HepG2 (cell line): ENCODE data around the gene RBM19. TPM values are rescaled to one million over a fixed set of nuclear protein-coding genes. Genes with fewer than 3 reads are reported as not detected.
A peak's percentile ranks its signal among the peaks of the same experiment; 100 is the strongest.

Source experiments
- ARHGAP35 ChIP-seq: sonication (generic); formaldehyde crosslinking; IDR thresholded peaks from 2 replicates; pipeline ENCODE4 v1.9.0; 2022; ENCODE audit warnings: mild to moderate bottlenecking, inconsistent platforms, moderate library complexity, missing genetic modification reagents, borderline replicate concordance
- ARNT ChIP-seq: fragments of 450-650 bp; IDR thresholded peaks from 2 replicates; pipeline ENCODE4 v1.6.1; 2017
- GZF1 ChIP-seq: sonication (generic); formaldehyde crosslinking; IDR thresholded peaks from 2 replicates; pipeline ENCODE4 v1.5.1; 2020; ENCODE audit warnings: mild to moderate bottlenecking, missing genetic modification reagents
- HDAC2 ChIP-seq: sonication (generic); formaldehyde crosslinking; IDR thresholded peaks from 2 replicates; pipeline ENCODE4 v1.4.0; 2020; ENCODE audit warnings: missing genetic modification reagents
- MAFK ChIP-seq, 2 experiments: IDR thresholded peaks in 1 of 2; conservative IDR thresholded peaks in 1 of 2; 2 replicates each; pipeline ENCODE4 v1.6.1; 2011; ENCODE audit warnings: improper control_type of control experiment in 2 of 2, low read length in 2 of 2
- NFE2L2 ChIP-seq: fragments of 150-350 bp; IDR thresholded peaks from 2 replicates; pipeline ENCODE4 v1.6.1; 2014; ENCODE audit warnings: low read length
- NKX3-1 ChIP-seq: sonication (generic); formaldehyde crosslinking; IDR thresholded peaks from 2 replicates; pipeline ENCODE4 v1.5.0; 2020; ENCODE audit warnings: missing genetic modification reagents
- SALL1 ChIP-seq: sonication (generic); formaldehyde crosslinking; IDR thresholded peaks from 2 replicates; pipeline ENCODE4 v1.8.0; 2022; ENCODE audit warnings: mild to moderate bottlenecking, missing genetic modification reagents
- SAP130 ChIP-seq: IDR thresholded peaks from 2 replicates; pipeline ENCODE4 v1.6.1; 2016; ENCODE audit warnings: low read depth
- SMC3 ChIP-seq: IDR thresholded peaks from 2 replicates; pipeline ENCODE4 v1.6.1; 2011; ENCODE audit warnings: low read length, improper control_type of control experiment
- SOX5 ChIP-seq: IDR thresholded peaks from 2 replicates; pipeline ENCODE4 v1.6.1; 2016; ENCODE audit warnings: borderline replicate concordance
- TBX2 ChIP-seq: sonication (generic); formaldehyde crosslinking; IDR thresholded peaks from 2 replicates; pipeline ENCODE4 v1.5.0; 2020; ENCODE audit warnings: missing genetic modification reagents, mild to moderate bottlenecking, borderline replicate concordance
- TBX3 ChIP-seq: fragments of 450-650 bp; IDR thresholded peaks from 2 replicates; pipeline ENCODE4 v1.6.1; 2017; ENCODE audit warnings: antibody characterized with exemption, mild to moderate bottlenecking, inconsistent platforms, borderline replicate concordance
- TEAD3 ChIP-seq: optimal IDR thresholded peaks from 2 replicates; pipeline ENCODE3; 2016; ENCODE audit warnings: borderline replicate concordance
- TFAP4 ChIP-seq: sonication (generic); IDR thresholded peaks from 2 replicates; pipeline ENCODE4 v1.6.1; 2016; ENCODE audit warnings: low read depth, borderline replicate concordance
- TFE3 ChIP-seq: IDR thresholded peaks from 2 replicates; pipeline ENCODE4 v1.6.1; 2016
- ZBTB33 ChIP-seq: sonication (generic); formaldehyde crosslinking; IDR thresholded peaks from 2 replicates; pipeline ENCODE4 v1.4.0; 2020; ENCODE audit warnings: missing genetic modification reagents
- ZC3H13 ChIP-seq: sonication (generic); formaldehyde crosslinking; IDR thresholded peaks from 2 replicates; pipeline ENCODE4 v1.8.1; 2023; ENCODE audit warnings: mild to moderate bottlenecking, missing genetic modification reagents, moderate library complexity
- ZMYM2 ChIP-seq: sonication (generic); formaldehyde crosslinking; IDR thresholded peaks from 2 replicates; pipeline ENCODE4 v1.8.0; 2022; ENCODE audit warnings: mild to moderate bottlenecking, missing genetic modification reagents
- ZMYM4 ChIP-seq: sonication (generic); formaldehyde crosslinking; IDR thresholded peaks from 2 replicates; pipeline ENCODE4 v1.8.1; 2023; ENCODE audit warnings: mild to moderate bottlenecking, missing genetic modification reagents
- ZNF230 ChIP-seq: sonication (generic); formaldehyde crosslinking; IDR thresholded peaks from 2 replicates; pipeline ENCODE4 v1.4.0; 2020; ENCODE audit warnings: mild to moderate bottlenecking, missing genetic modification reagents
- ZNF687 ChIP-seq: sonication (generic); formaldehyde crosslinking; IDR thresholded peaks from 2 replicates; pipeline ENCODE4 v1.5.1; 2020; ENCODE audit warnings: mild to moderate bottlenecking, missing genetic modification reagents, moderate library complexity
- ZSCAN25 ChIP-seq: sonication (generic); formaldehyde crosslinking; IDR thresholded peaks from 2 replicates; pipeline ENCODE4 v1.8.0; 2022; ENCODE audit warnings: mild to moderate bottlenecking, missing genetic modification reagents
- polyA plus RNA-seq, 8 experiments: library from polyadenylated mRNA; depleted of rRNA in 3 of 8; stranded (reverse) in 7 of 8; unstranded in 1 of 8; fragments of >200 nt; fragmentation: Illumina TruSeq in 4 of 8; extraction: Trizol in 4 of 8; gene quantifications; 2 replicates each; pipeline versions ENCODE4 v1.2.1 to v1.2.3, GENCODE V29; 2011 to 2016; ENCODE audit warnings: low read depth in 4 of 8, missing spikeins in 1 of 8, mixed read lengths in 1 of 8; ENCODE audit not compliant: insufficient read depth in 1 of 8
- total RNA-seq, 5 experiments: library from RNA; depleted of rRNA; stranded (reverse); fragments of >200 nt; fragmentation: Illumina TruSeq; extraction: Trizol; gene quantifications; 2 replicates each; pipeline ENCODE4 v1.2.3, GENCODE V29; 2016; ENCODE audit warnings: low read depth in 1 of 5

RBM19 gene
- total and polyA plus RNA-seq, 2 of the 13 experiments (the other 11 are each of a cell fraction or from before 2014, with no cell fraction given), result 19.3 to 32.2 TPM

GRCh38 chr12:113987261-113988063, 21.3 kb upstream of the RBM19 start (continued):
- TF ChIP-seq NKX3-1 (CRISPR knock-in tag), result no peak
- TF ChIP-seq ARNT, result no peak
- no peak for TF ChIP-seq ZBTB33 (CRISPR knock-in tag)
- no peak for TF ChIP-seq NFE2L2
- TF ChIP-seq SOX5 (CRISPR knock-in tag), result peak; percentile 53; the same call in 1 of the 2 replicates
- no peak for TF ChIP-seq ARHGAP35 (CRISPR knock-in tag)
- TF ChIP-seq HDAC2 (CRISPR knock-in tag), result peak; percentile 66; the same call in 1 of the 2 replicates
- TF ChIP-seq TEAD3 (CRISPR knock-in tag), result peak; percentile 35
- peak; percentile 32 for TF ChIP-seq ZNF687 (CRISPR knock-in tag)
- TF ChIP-seq MAFK (conservative IDR thresholded peaks at IDR 0.05 in 1 of 2, IDR thresholded peaks at IDR 0.05 in 1 of 2; ENCODE audit: low read length in 2 of 2), result no peak; a peak in 1 of 4 replicates
- TF ChIP-seq ZMYM4 (CRISPR knock-in tag), result peak; percentile 39; the same call in 1 of the 2 replicates
- TF ChIP-seq ZNF230, result no peak
- TF ChIP-seq ZMYM2 (CRISPR knock-in tag), result no peak
- TF ChIP-seq GZF1, result no peak
- peak; percentile 84 for TF ChIP-seq SALL1
- TF ChIP-seq TFE3 (CRISPR knock-in tag), result peak; percentile 68; the same call in 1 of the 2 replicates
- TF ChIP-seq TBX3, result 0 out of 2 replicates have a peak, but pooled peaks have one; percentile 9
- TF ChIP-seq ZSCAN25 (CRISPR knock-in tag), result peak; percentile 38; the same call in 1 of the 2 replicates
- TF ChIP-seq TFAP4, result peak; percentile 65; the same call in 1 of the 2 replicates
- TF ChIP-seq SAP130 (CRISPR knock-in tag), result peak; percentile 61
- TF ChIP-seq SMC3, result 0 out of 2 replicates have a peak, but pooled peaks have one; percentile 5
- TF ChIP-seq ZC3H13 (CRISPR knock-in tag), result no peak
- peak; percentile 44; the same call in 1 of the 2 replicates for TF ChIP-seq TBX2 (CRISPR knock-in tag)
